Measurements from ENCODE around the gene ABHD17B. TPM values are rescaled to one million over a fixed set of nuclear protein-coding genes. Genes with fewer than 3 reads are reported as not detected.
A peak's percentile ranks its signal among the peaks of the same experiment; 100 is the strongest.

ABHD17B gene
- total RNA-seq, 2 experiments from 2014 or later, result 27.0 to 35.7 TPM

DNA sequence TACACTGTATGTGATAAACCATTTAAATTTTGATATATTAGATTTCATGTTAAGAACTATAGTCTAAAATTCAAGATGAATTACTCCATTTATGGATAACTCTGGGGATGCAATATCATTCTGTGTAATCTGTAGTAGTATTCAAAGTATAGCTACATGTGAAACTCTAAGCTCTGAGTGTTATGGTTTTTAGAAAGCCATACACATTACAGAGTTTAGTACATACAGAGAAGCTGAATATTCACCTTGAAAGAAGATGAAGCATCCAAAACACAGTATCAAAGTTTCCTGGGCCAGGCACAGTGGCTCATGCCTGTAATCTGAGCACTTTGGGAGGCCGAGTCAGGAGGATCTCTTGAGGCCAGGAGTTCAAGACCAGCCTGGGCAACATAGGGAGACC, 25.0 kb downstream of the ABHD17B start:
- CTCF ChIA-PET, result interaction anchor here (1.2 to 1.3 kb wide), 2 partner anchors 10 to 11 kb away, joined by 4 to 5 read pairs; no protein-coding TSS in a partner anchor
- Mint-ChIP-seq H3K4me1 (peaks cover 31% of the 10 kb centered on the region), H3K9me3 (ENCODE audit: low read depth) (peaks cover 9% of the 10 kb centered on the region), H3K36me3 (peaks cover 60% of the 10 kb centered on the region), H3K27me3 (no peaks in the 10 kb centered on the region), H3K27ac (peak overlapping the region; percentile 36), H3K4me3 (no peak overlapping the region)
- DNase-seq, result no peak
- peak; percentile 76 for ATAC-seq

DNA sequence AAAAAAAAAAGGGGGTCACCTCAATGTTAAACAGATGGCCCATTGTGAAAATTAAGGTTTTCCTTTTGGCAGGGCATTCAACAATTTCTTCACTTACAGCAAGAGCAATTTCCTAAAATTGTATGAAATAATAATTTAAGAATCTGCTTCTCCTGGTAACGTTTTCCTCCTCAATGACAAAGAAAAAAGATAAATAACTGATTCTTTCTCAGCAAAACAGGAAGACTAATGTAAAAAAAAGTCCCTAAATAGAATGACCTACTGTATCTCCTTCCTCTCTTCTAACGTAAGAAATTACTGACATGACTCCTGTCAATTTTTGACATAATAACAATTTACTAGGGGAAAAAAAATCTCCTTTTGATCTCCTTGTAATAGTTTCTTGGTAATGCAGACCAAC, 25.5 kb downstream of the ABHD17B start:
- CTCF ChIA-PET, result interaction anchor here (1.2 to 1.3 kb wide), 2 partner anchors 10 to 11 kb away, joined by 4 to 5 read pairs; no protein-coding TSS in a partner anchor
- no peak overlapping the region for H3K27ac Mint-ChIP-seq
- no peak overlapping the region for H3K4me3 Mint-ChIP-seq
- H3K4me1 Mint-ChIP-seq, result peaks cover 30% of the 10 kb centered on the region
- peaks cover 13% of the 10 kb centered on the region for H3K9me3 Mint-ChIP-seq (ENCODE audit: low read depth)
- no peak for DNase-seq
- no peaks in the 10 kb centered on the region for H3K27me3 Mint-ChIP-seq
- peaks cover 63% of the 10 kb centered on the region for H3K36me3 Mint-ChIP-seq
- no peak for ATAC-seq

DNA sequence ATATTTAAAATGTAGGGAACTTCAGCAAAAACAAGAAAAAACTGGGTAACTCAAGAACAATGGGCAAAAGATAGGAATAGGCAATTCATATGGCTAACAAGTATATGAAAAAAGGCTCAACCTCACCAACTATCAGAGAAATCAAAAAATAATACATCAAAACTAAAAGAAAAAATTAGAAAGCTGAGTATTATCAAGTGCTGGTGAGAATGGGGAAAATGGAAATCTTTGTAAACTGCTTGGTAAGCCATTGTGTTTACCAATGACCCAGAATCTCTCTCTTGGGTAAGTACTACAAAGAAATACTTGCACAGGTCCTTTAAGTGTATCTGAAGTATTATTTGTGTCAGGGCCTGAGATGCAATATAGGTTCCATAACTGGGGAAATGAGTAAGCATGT, 27.0 kb downstream of the ABHD17B start:
- H3K27ac Mint-ChIP-seq, result peak overlapping the region; percentile 45
- H3K36me3 Mint-ChIP-seq, result peaks cover 66% of the 10 kb centered on the region
- ATAC-seq (no peak), DNase-seq (no peak)
- CTCF ChIA-PET, result interaction anchor here (1.2 kb wide), 1 partner anchor 79 kb away, joined by 3 read pairs; no protein-coding TSS in a partner anchor
- no peak overlapping the region for H3K4me3 Mint-ChIP-seq
- H3K27me3 Mint-ChIP-seq, result no peaks in the 10 kb centered on the region
- peaks cover 22% of the 10 kb centered on the region for H3K9me3 Mint-ChIP-seq (ENCODE audit: low read depth)
- peaks cover 30% of the 10 kb centered on the region for H3K4me1 Mint-ChIP-seq

DNA sequence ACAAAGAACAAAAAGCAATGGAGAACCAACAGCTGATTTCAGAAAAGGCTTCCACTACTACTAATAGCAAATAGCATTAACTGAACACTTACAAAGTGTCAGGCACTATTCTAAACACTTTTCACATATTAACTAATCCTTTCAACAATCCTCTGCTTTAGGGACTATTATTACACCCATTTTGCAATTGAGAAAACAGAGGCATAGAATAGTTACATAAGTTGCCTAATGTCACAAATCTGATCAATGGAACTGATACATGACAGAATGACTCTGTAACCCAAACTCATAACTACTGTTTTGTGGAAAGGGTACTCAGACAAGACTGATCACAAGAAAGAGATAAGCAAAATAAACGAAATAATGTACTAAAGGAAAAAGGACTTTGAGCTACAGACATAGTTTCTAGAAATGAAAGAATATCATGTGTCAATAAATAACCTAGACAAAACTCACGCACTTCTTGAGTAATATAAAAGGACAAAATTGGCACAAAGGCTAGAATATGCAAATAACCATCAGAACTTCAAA, 31.3 kb downstream of the ABHD17B start:
- no peaks in the 10 kb centered on the region for H3K27me3 Mint-ChIP-seq
- H3K4me1 Mint-ChIP-seq, result peaks cover 5% of the 10 kb centered on the region
- peaks cover 69% of the 10 kb centered on the region for H3K36me3 Mint-ChIP-seq
- no peak for ATAC-seq
- no peak overlapping the region for H3K27ac Mint-ChIP-seq
- CTCF ChIA-PET, result interaction anchor here (1.0 to 1.4 kb wide), 4 partner anchors 8 to 73 kb away, joined by 3 to 4 read pairs (median 4); partner anchors contain the start of genes ABHD17B and C9orf85
- no peak for DNase-seq
- H3K4me3 Mint-ChIP-seq, result no peak overlapping the region
- H3K9me3 Mint-ChIP-seq (ENCODE audit: low read depth), result peaks cover 30% of the 10 kb centered on the region

- Mint-ChIP-seq H3K9me3 (ENCODE audit: low read depth) (peaks cover 24% of the 10 kb centered on the region), H3K27me3 (no peaks in the 10 kb centered on the region), H3K4me1 (peaks cover 4% of the 10 kb centered on the region), H3K36me3 (peaks cover 64% of the 10 kb centered on the region), H3K27ac (no peak overlapping the region), H3K4me3 (no peak overlapping the region)
- CTCF ChIA-PET, result interaction anchor here (1.0 kb wide), 1 partner anchor 9 kb away, joined by 4 read pairs; no protein-coding TSS in a partner anchor
- ATAC-seq, result no peak
- DNase-seq, result no peak
Observed at GRCh38 chr9:71878327-71879274, 32.4 kb downstream of the ABHD17B start.

DNA sequence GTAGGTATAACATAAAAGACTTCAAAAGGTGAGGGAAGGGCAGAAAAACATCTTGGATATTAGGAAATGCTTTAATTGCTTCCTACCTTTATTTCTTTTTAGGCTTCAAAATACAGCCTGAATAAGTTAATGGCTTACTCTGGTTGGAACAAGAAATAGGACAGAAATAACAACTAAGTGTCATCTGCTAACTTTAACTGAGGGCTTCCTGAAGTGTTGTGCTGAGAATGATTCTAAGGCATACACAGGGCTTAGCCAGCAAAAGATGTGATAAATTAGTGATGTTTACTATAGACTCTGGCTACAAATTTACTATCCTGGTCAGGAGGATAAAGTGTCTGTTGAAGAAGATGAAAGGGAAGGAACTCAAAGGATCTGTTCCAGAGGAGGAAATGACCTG, 34.2 kb downstream of the ABHD17B start:
- Mint-ChIP-seq H3K4me1 (peaks cover 2% of the 10 kb centered on the region), H3K27me3 (no peaks in the 10 kb centered on the region), H3K27ac (no peak overlapping the region), H3K36me3 (peaks cover 48% of the 10 kb centered on the region), H3K4me3 (no peak overlapping the region), H3K9me3 (ENCODE audit: low read depth) (peaks cover 21% of the 10 kb centered on the region)
- DNase-seq (no peak), ATAC-seq (no peak)
- CTCF ChIA-PET, result no interaction called here

DNA sequence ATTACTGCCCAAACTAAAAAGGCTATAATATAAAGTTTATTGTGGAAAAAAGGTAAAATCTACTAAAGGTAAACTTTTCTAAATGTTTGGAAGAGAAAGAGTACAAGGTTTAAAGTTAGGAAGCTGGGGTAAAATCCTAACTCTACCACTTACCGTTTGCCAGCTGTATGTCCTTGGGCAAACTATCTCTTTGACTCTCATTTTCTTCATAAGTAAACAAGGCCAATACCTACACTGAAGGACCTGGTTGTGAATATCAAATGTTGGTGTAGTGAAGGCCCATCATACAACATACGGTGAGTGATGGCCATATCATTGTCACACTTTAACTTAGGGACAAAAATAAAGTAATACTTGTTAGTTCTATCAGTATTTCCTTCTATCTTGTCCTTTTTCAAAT, 34.9 kb downstream of the ABHD17B start:
- CTCF ChIA-PET, result no interaction called here
- Mint-ChIP-seq H3K9me3 (ENCODE audit: low read depth) (peaks cover 21% of the 10 kb centered on the region), H3K27me3 (no peaks in the 10 kb centered on the region), H3K36me3 (peaks cover 42% of the 10 kb centered on the region), H3K27ac (no peak overlapping the region), H3K4me3 (no peak overlapping the region), H3K4me1 (peaks cover 2% of the 10 kb centered on the region)
- no peak for DNase-seq
- no peak for ATAC-seq

- CTCF ChIA-PET, result no interaction called here
Observed at GRCh38 chr9:71875345-71875744, 35.6 kb downstream of the ABHD17B start.

DNA sequence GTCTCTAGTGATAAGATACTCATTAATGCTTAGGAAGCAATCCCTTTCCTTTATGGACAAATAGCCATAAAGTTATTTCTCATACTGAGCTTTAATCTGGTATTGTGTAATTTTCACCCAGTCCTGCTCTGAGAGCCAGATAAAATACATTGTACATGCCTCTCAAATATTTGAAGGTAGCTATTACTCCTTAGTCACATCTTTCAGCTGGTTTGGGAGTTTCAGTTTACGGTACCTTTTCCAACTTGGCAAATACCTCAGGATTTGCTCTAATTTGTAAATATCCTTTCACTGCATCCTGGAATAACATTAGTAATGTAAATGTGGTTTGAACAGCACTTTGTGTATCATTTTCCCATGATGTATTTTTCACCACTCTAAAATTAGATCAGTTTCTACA, 47.4 kb downstream of the ABHD17B start:
- Mint-ChIP-seq H3K9me3 (ENCODE audit: low read depth) (peaks cover 17% of the 10 kb centered on the region), H3K27me3 (no peaks in the 10 kb centered on the region), H3K4me3 (no peak overlapping the region), H3K27ac (no peak overlapping the region), H3K4me1 (peaks cover 13% of the 10 kb centered on the region), H3K36me3 (peaks cover 76% of the 10 kb centered on the region)
- CTCF ChIA-PET, result interaction anchor here (1.2 to 1.3 kb wide), 2 partner anchors 44 to 161 kb away, joined by 3 read pairs; no protein-coding TSS in a partner anchor
- DNase-seq, result no peak
- no peak for ATAC-seq

More at GRCh38 chr9:71875345-71875744, 35.6 kb downstream of the ABHD17B start:
- DNase-seq (no peak), ATAC-seq (no peak)
- H3K9me3 Mint-ChIP-seq (ENCODE audit: low read depth), result peaks cover 17% of the 10 kb centered on the region
- H3K27me3 Mint-ChIP-seq, result no peaks in the 10 kb centered on the region
- peaks cover 2% of the 10 kb centered on the region for H3K4me1 Mint-ChIP-seq
- no peak overlapping the region for H3K4me3 Mint-ChIP-seq
- H3K27ac Mint-ChIP-seq, result no peak overlapping the region
- H3K36me3 Mint-ChIP-seq, result peaks cover 41% of the 10 kb centered on the region

DNA sequence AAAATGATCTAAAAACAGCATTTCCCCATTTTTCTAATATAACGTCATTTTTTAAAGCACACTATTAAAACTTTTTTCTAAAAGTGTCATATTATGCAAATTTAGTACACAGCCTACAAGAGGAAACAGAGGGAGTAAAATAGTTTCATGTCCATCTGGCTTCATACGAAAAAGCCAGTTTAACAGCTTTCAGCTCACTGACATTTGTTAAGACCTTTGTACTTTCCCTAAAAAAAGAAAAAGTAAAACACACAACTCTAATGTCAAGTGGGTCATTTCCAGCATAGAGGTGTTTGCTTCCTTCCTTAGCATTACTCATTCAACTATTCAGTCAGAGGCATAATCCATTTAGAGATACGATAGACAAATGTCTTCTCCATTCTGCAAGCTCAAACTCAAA, 49.4 kb downstream of the ABHD17B start:
- H3K4me1 Mint-ChIP-seq, result peaks cover 20% of the 10 kb centered on the region
- CTCF ChIA-PET, result interaction anchor here (1.0 kb wide), 1 partner anchor 42 kb away, joined by 3 read pairs; no protein-coding TSS in a partner anchor
- H3K36me3 Mint-ChIP-seq, result peaks cover 69% of the 10 kb centered on the region
- H3K27me3 Mint-ChIP-seq, result no peaks in the 10 kb centered on the region
- H3K4me3 Mint-ChIP-seq, result no peak overlapping the region
- DNase-seq (no peak), ATAC-seq (no peak)
- no peak overlapping the region for H3K27ac Mint-ChIP-seq
- peaks cover 18% of the 10 kb centered on the region for H3K9me3 Mint-ChIP-seq (ENCODE audit: low read depth)

DNA sequence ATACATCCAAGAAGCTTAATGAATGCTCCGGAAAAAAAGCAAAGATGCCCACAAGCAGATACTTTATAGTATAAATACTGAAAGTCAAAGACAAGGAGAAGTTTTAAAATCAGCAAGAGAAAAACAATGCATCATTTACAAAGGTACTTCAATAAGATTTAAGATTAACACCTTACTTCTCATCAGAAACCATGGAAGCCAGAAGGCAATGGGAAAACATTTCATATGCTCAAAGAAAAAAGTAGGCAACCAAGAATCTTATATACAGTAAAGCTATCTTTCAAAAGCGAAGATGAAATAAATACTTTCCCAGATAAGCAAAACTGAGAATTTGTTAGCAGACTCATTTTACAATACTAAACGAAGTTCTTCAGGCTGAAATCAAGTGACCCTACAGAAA, 51.1 kb downstream of the ABHD17B start:
- no peak overlapping the region for H3K4me3 Mint-ChIP-seq
- no peak overlapping the region for H3K27ac Mint-ChIP-seq
- H3K4me1 Mint-ChIP-seq, result peaks cover 20% of the 10 kb centered on the region
- CTCF ChIA-PET, result interaction anchor here (1.0 kb wide), 1 partner anchor 47 kb away, joined by 3 read pairs; no protein-coding TSS in a partner anchor
- no peak for DNase-seq
- H3K36me3 Mint-ChIP-seq, result peaks cover 58% of the 10 kb centered on the region
- H3K9me3 Mint-ChIP-seq (ENCODE audit: low read depth), result peaks cover 18% of the 10 kb centered on the region
- no peaks in the 10 kb centered on the region for H3K27me3 Mint-ChIP-seq
- ATAC-seq, result no peak

GRCh38 chr9:71858812-71859211, 52.2 kb downstream of the ABHD17B start:
- DNase-seq (no peak), ATAC-seq (peak; percentile 96)
- Mint-ChIP-seq H3K27ac (peak overlapping the region; percentile 58), H3K9me3 (ENCODE audit: low read depth) (peaks cover 18% of the 10 kb centered on the region), H3K36me3 (peaks cover 51% of the 10 kb centered on the region), H3K4me3 (no peak overlapping the region), H3K27me3 (no peaks in the 10 kb centered on the region), H3K4me1 (peaks cover 20% of the 10 kb centered on the region)
- CTCF ChIA-PET, result interaction anchor here (1.0 to 1.3 kb wide), 2 partner anchors 10 to 45 kb away, joined by 3 read pairs; no protein-coding TSS in a partner anchor

DNA sequence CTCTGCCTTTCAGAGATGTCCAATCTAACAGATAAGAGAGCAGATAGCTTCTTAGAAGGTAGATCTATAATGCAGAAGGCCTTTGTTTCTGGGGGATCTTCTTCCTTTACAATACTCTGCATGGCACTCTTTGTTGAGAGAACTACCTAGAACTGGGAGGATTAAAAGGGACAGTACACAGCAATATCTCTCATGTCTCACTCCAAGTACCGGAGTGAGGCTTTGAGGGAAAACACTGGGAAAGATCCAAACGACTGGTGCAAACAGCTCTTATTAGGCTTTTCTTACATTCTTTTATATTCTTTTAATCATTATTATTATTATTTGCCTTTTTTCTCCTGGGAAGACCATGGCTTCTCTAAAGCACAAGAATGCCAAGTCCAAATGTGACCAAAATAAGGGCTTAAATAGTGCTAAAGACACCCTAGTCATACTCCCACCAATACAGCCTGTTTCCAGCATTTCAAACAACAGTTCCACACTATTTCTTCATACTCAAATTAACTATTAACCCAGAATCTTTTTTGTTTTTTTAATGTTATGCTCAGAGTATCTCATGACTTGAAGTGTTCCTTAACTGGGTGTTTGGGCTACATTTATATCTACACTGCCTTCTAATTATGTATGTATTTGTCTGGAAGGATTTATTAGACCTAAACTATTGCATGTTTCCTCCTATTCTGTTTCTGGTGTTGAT, 52.7 kb downstream of the ABHD17B start:
- ATAC-seq, result no peak
- CTCF ChIA-PET, result interaction anchor here (1.2 to 1.3 kb wide), 2 partner anchors 9 to 53 kb away, joined by 3 read pairs; no protein-coding TSS in a partner anchor

More for the DNA sequence above, 52.7 kb downstream of the ABHD17B start:
- no peaks in the 10 kb centered on the region for H3K27me3 Mint-ChIP-seq
- peaks cover 18% of the 10 kb centered on the region for H3K9me3 Mint-ChIP-seq (ENCODE audit: low read depth)
- peaks cover 45% of the 10 kb centered on the region for H3K36me3 Mint-ChIP-seq
- H3K4me1 Mint-ChIP-seq, result peaks cover 20% of the 10 kb centered on the region
- H3K4me3 Mint-ChIP-seq, result no peak overlapping the region
- peak overlapping the region; percentile 58 for H3K27ac Mint-ChIP-seq
- DNase-seq, result no peak
